SHP77 (cell line): ENCODE measurements around the gene GATAD2B.
A peak's percentile ranks its signal among the peaks of the same experiment; 100 is the strongest.
"Not testable (repeated sequence)": the region's sequence is repeated elsewhere in the genome, so short reads cannot be mapped to it uniquely, and the experiment has no call there.

Source experiments
- DNase-seq, 2 experiments: peaks; one replicate each; lab custom pipeline; 2025; lab: John Stamatoyannopoulos, UW

The GATAD2B gene

DNA sequence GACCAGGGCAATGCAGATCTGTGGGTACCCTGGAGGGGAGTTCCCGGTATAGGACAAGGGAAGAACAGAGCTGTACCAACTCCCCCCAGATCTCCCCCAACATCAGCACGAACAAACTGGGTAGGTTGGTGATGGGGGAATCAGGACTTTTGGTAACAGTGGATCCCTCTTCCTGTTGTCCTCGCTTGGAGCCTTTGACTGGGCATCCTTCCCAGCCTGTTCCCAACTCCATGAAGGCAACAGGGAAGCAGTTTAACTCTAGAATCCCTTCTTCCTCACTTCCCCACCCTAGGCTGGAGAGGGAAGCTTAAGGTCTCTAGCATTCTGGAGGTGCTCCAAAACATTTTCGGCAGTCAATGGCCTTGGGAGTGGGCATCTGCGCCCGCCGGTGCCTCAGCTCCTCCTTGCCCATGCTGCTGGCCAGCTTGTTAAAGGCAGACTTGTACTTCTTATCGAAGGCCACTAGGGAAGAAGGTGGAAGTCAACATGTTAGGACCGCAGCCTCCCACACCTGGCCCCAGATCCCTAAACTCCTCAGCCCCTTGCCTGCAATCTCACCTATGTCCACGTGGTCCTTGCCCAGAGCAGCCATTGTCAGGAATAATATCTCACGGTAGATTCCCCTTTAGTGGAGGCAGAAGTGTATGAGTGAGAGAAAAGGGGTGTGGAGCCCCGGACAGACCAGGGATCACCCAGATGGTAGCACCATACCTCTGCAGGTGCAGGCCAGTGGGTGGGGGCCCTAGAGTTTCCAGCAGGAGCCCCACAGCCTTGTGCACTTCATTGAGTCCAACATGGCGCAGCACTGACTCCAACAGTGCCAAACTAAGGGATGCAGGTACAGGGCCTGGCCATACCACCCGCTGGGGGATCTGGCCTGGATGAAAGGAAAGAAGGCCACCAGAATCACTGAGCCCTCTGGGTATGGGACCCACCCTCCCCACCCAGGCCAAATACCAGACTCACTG is 7.5 kb upstream of the GATAD2B start:
- peak in 1 of 2 experiments; percentile 16 for DNase-seq

- DNase-seq = no peak
These were observed 6.7 kb upstream of the GATAD2B start for GRCh38 chr1:153929426-153929825.

GRCh38 chr1:153928791-153929341 is 6.1 kb upstream of the GATAD2B start:
- no peak for DNase-seq

DNA sequence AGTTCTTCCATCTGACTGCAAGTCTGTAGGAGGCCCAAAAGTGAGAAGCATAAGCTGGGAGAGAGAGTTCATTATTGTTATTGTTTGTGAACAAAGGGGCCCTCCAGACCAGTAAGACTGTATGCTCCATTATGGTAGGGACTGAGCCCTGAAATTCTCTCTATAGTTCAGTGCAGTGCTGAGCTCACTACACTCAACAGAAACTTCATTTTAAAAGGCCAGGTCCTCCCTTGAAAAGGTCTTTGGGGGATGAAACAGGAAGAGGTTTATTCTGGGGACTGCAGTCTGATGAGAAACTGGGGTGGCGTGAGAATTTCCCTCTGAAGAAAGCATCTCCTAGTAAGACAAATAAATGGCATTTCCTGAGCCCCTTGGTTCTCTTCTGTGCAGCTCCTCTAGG is 5.5 kb upstream of the GATAD2B start:
- no peak for DNase-seq

GRCh38 chr1:153926405-153926804 is 3.6 kb upstream of the GATAD2B start:
- DNase-seq = no peak

GRCh38 chr1:153922076-153922971 is 448 bp downstream of the GATAD2B start:
- DNase-seq = peak; percentile 83 to 91

GRCh38 chr1:153921803-153922075 is 1.0 kb downstream of the GATAD2B start:
- DNase-seq = no peak

DNA sequence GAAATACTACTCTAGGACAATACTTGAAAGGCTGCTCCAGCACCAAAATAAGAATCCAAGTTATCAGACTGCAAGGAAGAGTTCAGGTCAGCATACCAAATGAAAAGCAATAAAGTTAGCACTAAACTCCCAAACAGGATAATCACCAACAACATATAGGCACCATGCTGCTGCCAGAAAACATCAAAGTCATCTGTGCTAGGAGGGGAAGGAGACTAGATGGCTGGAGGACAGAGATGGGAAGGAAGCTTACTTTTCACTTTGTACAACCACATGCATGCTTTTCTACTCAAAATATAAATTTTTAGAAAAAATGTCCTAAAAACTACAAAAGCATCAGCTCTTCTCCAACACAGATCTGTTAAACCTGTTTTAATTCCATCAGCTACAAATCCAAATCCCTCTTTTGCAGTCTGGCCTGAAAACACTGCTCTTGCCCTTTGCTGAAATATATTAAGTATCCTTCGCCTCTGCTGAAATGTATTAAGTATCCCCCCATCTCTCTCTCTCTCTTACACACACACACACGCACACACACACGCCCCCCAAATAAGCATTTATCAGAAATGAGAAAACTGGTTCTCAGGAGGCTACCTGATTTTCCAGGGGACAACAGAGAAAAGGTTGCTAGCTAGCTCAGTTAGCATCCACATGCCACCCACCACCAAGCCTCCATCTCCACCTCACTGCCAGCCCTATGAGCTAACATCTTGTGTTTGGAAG is 1.5 kb downstream of the GATAD2B start:
- DNase-seq = no peak

- DNase-seq = no peak
These were observed 2.6 kb downstream of the GATAD2B start for GRCh38 chr1:153919876-153920852.

DNA sequence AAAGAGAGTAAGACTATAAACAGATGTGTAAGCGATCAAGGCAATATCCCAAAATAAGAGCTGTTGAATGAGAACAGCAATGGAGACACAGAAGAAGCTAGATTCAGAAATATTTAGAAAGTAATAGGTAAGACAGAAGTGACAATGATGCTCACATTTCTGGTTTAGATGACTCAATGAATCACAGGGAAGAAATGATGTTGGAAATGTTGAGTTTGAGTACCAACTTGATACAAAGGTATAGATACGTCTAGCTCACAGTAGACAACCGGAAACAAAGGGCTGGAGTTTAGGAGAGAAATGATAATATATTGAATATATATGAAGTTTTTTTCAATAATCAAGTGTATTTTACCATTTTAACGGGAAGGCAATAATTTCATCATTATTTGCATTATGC is 6.5 kb downstream of the GATAD2B start:
- DNase-seq = no peak

DNA sequence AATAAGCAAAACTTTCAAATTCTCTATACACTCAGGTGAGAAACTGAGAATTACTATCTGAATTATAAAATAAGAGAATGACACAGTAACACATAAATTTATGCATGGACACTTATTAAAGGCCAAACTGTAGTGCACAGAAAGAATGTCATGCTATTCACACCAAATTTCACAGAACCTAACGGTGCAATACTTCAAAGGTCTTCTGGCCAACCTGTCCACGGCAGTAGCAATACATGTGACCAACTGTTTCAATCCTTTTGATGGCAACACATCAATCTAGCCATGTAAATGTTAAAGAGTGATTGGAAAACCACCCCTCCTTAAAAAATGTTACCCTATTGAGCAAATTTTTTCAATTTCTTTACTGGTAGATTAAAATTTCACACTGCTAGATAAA is 10.4 kb downstream of the GATAD2B start:
- no peak for DNase-seq

- not testable (repeated sequence) for DNase-seq
These were observed 12.2 kb downstream of the GATAD2B start for GRCh38 chr1:153910560-153910959.

- no peak for DNase-seq
These were observed 14.7 kb downstream of the GATAD2B start for GRCh38 chr1:153908071-153908470.

DNA sequence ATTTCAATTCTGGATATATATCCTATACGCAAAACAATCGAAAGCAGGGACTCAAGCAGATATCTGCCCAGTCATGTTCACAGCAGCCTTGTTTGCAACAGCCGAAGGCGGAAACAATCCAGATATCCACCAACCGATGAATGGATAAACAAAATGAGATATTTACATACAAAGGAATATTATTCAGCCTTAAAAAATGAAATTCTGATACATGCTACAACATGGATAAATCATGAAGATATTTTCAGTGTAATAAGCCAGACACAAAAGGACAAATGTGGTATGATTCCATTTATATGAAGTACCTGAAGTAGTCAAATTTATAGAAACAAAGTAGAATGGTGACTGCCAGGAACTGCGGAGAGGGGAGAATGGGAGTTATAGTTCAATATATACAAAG is 15.6 kb downstream of the GATAD2B start:
- no peak for DNase-seq

DNA sequence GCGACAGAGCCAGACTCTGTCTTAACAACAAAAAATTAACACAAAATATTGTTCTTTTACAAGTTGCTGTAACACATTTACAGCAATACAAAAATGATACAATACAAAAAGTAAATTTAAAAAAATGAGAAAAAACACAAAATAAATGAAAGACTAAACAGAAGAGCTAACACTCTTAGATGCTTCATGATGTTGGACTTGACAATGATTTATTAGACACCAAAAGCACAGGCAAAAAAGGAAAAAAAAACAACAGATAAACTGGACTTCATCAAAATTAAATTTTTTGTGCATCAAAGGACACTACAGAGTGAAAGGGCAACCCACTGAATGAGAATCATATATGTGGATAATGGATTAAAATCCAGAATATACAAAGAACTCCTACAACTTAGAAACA is 16.4 kb downstream of the GATAD2B start:
- no peak for DNase-seq

- DNase-seq = not testable (repeated sequence)
These were observed 16.9 kb downstream of the GATAD2B start for GRCh38 chr1:153905908-153906307.

GRCh38 chr1:153903841-153904455 is 18.8 kb downstream of the GATAD2B start:
- DNase-seq = no peak

DNA sequence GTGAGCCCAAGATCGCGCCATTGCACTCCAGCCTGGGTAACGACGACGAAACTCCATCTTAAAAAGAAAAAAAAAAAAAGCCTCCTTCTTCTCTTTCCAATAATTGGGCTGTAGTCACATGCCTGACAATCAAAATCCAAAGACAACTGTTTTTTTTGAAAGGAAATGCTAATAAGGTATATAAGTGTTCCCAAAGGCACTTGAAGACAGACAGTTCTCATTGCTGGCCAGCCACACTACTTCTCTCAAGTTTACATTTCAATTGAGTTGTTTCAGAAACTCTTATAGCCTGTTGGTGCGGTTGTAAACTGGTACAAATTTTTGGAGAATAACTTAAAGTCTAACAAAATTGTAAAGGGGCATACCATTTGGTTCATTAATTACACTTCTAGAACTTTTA is 23.3 kb downstream of the GATAD2B start:
- no peak for DNase-seq

- DNase-seq = not testable (repeated sequence)
These were observed 26.9 kb downstream of the GATAD2B start for GRCh38 chr1:153895866-153896265.

DNA sequence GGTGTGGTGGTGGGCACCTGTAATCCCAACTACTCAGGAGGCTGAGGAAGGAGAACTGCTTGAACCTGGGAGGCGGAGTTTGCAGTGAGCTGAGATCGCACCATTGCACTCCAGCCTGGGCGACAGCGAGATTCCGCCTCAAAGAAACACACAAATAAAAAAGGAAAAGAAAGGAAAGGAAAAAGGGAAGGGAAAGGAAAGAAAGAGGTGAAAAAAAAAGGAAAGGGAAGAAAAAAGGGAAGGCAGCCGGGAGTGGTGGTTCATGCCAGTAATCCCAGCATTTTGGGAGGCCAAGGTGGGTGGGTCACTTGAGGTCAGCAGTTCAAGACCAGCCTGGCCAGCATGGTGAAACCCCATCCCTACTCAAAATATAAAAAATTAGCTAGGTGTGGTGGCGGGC is 31.7 kb downstream of the GATAD2B start:
- not testable (repeated sequence) for DNase-seq
